ENCODE data around the gene UNC5CL.

Gene UNC5CL

GRCh38 chr6:41039060-41039998 is at the start of gene UNC5CL:
Gene UNC5CL, minus strand, starts transcription at chr6:41039221. Its CDS starts 4,147 bp downstream, at chr6:41035074.
- peak; percentile 41 to 50 for DNase-seq

GRCh38 chr6:41088451-41088850 is 49.4 kb upstream of the UNC5CL start:
- no peak for DNase-seq

GRCh38 chr6:41085182-41085581 is 46.2 kb upstream of the UNC5CL start:
- DNase-seq: no peak

GRCh38 chr6:41083072-41083471 is 44.1 kb upstream of the UNC5CL start:
- DNase-seq: no peak

- no peak for DNase-seq
Measured at GRCh38 chr6:41080621-41081020, 41.6 kb upstream of the UNC5CL start.

GRCh38 chr6:41079080-41079479 is 40.1 kb upstream of the UNC5CL start:
- DNase-seq: no peak

GRCh38 chr6:41078101-41078500 is 39.1 kb upstream of the UNC5CL start:
- DNase-seq: no peak

- DNase-seq: no peak
Measured at GRCh38 chr6:41077536-41077935, 38.5 kb upstream of the UNC5CL start.

- no peak for DNase-seq
Measured at GRCh38 chr6:41075651-41076626, 36.9 kb upstream of the UNC5CL start.

- DNase-seq: no peak
Measured at GRCh38 chr6:41074692-41075436, 35.8 kb upstream of the UNC5CL start.

- DNase-seq: no peak
Measured at GRCh38 chr6:41073968-41074691, 35.1 kb upstream of the UNC5CL start.

- peak; percentile 71 to 76 for DNase-seq
Measured at GRCh38 chr6:41073203-41073967, 34.4 kb upstream of the UNC5CL start.

GRCh38 chr6:41072836-41073202 is 33.8 kb upstream of the UNC5CL start, which contains the start of gene NFYA:
Gene NFYA, plus strand, starts transcription at chr6:41072974. Its CDS starts 6,116 bp downstream, at chr6:41079090.
- peak in 1 of 2 experiments; percentile 100 for DNase-seq

GRCh38 chr6:41071923-41072835 is 33.2 kb upstream of the UNC5CL start, which contains the start of gene OARD1:
Gene OARD1, minus strand, starts transcription at chr6:41072356. Its CDS starts 722 bp downstream, at chr6:41071634.
- DNase-seq: peak; percentile 99

GRCh38 chr6:41071501-41071922 is 32.5 kb upstream of the UNC5CL start:
- DNase-seq: no peak

GRCh38 chr6:41066867-41067304 is 27.9 kb upstream of the UNC5CL start:
- peak; percentile 52 to 61 for DNase-seq

GRCh38 chr6:41065550-41066026 is 26.6 kb upstream of the UNC5CL start:
- no peak for DNase-seq

- no peak for DNase-seq
Measured at GRCh38 chr6:41064841-41065240, 25.8 kb upstream of the UNC5CL start.

- DNase-seq: no peak
Measured at GRCh38 chr6:41063884-41064285, 24.9 kb upstream of the UNC5CL start.

All from activated CD4-positive, alpha-beta T cell treated with anti-CD3 and anti-CD28 coated beads, Interleukin-2, amount 50 U/mL, for 4 hours (primary cell).